SK-N-MC (cell line): ENCODE results near the gene GRPEL1.
"Not testable (repeated sequence)": the region's sequence is repeated elsewhere in the genome, so short reads cannot be mapped to it uniquely, and the experiment has no call there.

Source experiments
- EZH2 ChIP-seq: fragments of 200-600 bp; sonication (generic); IDR thresholded peaks from one replicate; pipeline ENCODE4 v1.6.1; 2017; ENCODE audit warnings: antibody characterized with exemption
- FOXP2 ChIP-seq: optimal IDR thresholded peaks from 2 replicates; pipeline ENCODE3; 2011; ENCODE audit warnings: mild to moderate bottlenecking, moderate library complexity; ENCODE audit not compliant: insufficient read depth; ENCODE audit errors: extremely low read length, control extremely low read depth
- POLR2AphosphoS5 ChIP-seq: IDR thresholded peaks from 2 replicates; pipeline ENCODE4 v1.6.1; 2012; ENCODE audit warnings: mild to moderate bottlenecking, low read depth, low read length, borderline replicate concordance

DNA sequence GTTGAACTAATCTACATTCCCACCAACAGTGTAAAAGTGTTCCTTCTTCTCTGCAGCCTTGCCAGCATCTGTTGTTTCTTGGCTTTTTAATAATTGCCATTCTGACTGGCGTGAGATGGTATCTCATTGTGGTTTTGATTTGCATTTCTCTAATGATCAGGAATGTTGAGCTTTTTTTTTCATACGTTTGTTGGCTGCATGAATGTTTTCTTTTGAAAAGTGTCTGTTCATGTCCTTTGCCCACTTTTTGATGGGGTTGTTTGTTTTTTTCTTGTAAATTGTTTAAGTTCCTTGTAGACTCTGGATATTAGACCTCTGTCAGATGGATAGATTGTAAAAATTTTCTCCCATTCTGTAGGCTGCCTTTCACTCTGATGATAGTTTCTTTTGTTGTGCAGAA lies 12.0 kb upstream of the GRPEL1 start:
- not testable (repeated sequence) for TF ChIP-seq EZH2, POLR2AphosphoS5, FOXP2
